AG04450 (cell line): Measurements from ENCODE around the gene LCN15. TPM values are rescaled to one million over a fixed set of nuclear protein-coding genes. Genes with fewer than 3 reads are reported as not detected.

ENCODE experiments used
- CTCF ChIA-PET: fragments of 300-600, 350-600 bp; formaldehyde crosslinking; extraction: SDS; loops from one replicate; lab custom pipeline; 2022; ENCODE audit warnings: antibody characterized with exemption, inconsistent platforms; lab: Charles Lee
- POLR2A ChIA-PET: fragments of 350-600 bp; formaldehyde crosslinking; extraction: SDS; loops from one replicate; lab custom pipeline; 2021; ENCODE audit warnings: antibody characterized with exemption, inconsistent platforms; lab: Yijun Ruan, JAX
- DNase-seq: peaks from one replicate; pipeline ENCODE4 v3.0.0-alpha.2; 2011; ENCODE audit warnings: low read depth, low spot score
- H3K27ac ChIP-seq: one replicate; pipeline ENCODE4 v1.5.1; 2012; ENCODE audit warnings: low read depth, low read length, control low read depth
- H3K27me3 ChIP-seq: one replicate; pipeline ENCODE4 v1.6.0; 2012; ENCODE audit warnings: low read length; ENCODE audit not compliant: control insufficient read depth, insufficient read depth
- H3K4me3 ChIP-seq: 2 replicates; pipeline ENCODE4 v1.5.1; 2011; ENCODE audit warnings: mild to moderate bottlenecking, low read depth, low read length, control low read depth
- H3K9me3 ChIP-seq: 2 replicates; pipeline ENCODE4 v1.5.1; 2012; ENCODE audit warnings: low read length; ENCODE audit not compliant: control insufficient read depth, insufficient read depth
- polyA plus RNA-seq: library from polyadenylated mRNA; depleted of rRNA; stranded (reverse); fragments of >200 nt; gene quantifications from 2 replicates; pipeline ENCODE4 v1.2.3, GENCODE V29; 2011
- TF ChIP-seq, protein P1 (sequence below): IDR thresholded peaks from 2 replicates; pipeline ENCODE4 v1.5.1; 2011; ENCODE audit warnings: low read depth, low read length, control low read depth, inconsistent platforms

LCN15 gene
- polyA plus RNA-seq, 1 experiment, result not detected

DNA sequence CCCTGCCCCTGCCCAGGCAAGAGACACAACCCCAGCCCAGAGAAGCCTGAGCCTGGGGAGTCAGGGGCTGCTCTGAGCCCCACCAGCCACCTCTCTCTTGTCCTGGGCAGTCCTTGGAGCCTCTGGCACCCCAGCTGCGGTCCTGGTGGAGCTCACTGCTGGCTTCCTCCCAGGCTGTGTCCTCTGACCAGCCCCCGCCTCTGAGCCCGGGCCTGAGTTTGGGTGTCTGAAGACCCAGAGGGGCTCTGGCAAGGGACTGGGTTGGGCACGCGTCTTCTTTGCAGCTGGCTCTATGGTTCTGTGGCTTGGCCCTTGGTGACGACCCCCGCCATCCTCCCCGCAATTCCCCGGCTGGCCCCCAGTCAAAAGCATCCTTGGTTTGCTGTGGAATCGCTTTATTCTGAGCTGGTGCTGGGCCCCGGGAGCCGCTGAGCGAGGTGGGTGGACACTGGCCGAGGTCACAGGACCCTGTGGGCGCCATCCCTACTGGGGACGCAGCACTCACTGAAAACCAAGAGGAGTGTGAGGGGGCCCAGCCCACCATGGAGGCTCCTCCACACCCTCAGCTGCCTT lies 20.6 kb downstream of the LCN15 start:
- CTCF ChIA-PET, result interaction anchor here (0.6 kb wide), 1 partner anchor 286 kb away, joined by 3 read pairs; no protein-coding TSS in a partner anchor

DNA sequence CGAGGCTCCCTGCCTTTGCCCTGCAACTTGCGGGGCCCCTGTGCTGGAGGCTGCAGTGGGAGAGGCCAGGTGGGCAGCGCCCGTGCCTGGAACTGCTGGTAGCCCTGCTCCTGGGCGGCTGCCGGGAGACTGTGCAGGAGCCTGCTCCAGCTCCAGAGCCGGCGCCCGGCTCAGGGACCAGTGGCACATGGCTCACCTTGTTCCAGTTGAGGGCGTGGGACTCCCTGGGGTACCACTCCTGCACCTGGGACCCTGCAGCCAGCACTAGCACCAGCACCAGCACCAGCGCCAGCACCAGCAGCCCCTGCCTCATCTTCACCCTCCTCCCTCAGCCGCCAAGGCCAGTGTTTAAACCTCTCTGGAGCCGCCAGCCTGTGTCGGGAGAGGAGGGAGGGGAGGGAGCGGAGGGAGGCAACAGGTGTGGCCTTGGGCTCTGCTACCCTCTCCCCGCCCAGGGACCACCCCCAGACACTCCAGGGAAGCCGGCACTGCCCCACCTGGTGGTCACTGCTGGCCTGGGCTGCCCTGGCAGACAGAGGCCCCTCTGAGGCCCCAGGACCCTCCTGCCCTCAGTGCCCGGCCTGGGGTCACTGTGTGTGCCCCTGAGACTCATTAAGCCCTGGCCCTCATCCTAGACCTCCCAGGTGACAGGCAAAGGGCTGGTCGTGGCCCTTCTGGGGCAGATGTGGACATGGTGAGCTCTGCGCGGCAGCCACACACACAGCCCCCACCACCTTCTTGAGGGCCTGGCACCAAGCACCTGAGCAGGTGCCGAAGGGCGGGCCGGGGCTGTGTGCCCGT lies 21.5 kb downstream of the LCN15 start, which contains the start of gene LCN10:
TSS of gene LCN10 (minus strand) at position 350 of the 801 bp plus-strand sequence. CDS start at position 313, 37 bp downstream.
- ChIA-PET CTCF (interaction anchor here (0.6 kb wide), 1 partner anchor 285 kb away, joined by 3 read pairs; no protein-coding TSS in a partner anchor), POLR2A (no interaction called here)
- peaks cover 57% of the 10 kb centered on the region for H3K27me3 ChIP-seq
- DNase-seq, result no peak
- peaks cover 10% of the 10 kb centered on the region; the same call in 1 of the 2 replicates for H3K9me3 ChIP-seq
- TF ChIP-seq, protein P1, sequence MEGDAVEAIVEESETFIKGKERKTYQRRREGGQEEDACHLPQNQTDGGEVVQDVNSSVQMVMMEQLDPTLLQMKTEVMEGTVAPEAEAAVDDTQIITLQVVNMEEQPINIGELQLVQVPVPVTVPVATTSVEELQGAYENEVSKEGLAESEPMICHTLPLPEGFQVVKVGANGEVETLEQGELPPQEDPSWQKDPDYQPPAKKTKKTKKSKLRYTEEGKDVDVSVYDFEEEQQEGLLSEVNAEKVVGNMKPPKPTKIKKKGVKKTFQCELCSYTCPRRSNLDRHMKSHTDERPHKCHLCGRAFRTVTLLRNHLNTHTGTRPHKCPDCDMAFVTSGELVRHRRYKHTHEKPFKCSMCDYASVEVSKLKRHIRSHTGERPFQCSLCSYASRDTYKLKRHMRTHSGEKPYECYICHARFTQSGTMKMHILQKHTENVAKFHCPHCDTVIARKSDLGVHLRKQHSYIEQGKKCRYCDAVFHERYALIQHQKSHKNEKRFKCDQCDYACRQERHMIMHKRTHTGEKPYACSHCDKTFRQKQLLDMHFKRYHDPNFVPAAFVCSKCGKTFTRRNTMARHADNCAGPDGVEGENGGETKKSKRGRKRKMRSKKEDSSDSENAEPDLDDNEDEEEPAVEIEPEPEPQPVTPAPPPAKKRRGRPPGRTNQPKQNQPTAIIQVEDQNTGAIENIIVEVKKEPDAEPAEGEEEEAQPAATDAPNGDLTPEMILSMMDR, result peak; percentile 45
- no peak within 1 kb of the TSS for H3K4me3 ChIP-seq
- H3K27ac ChIP-seq, result no peak within 1 kb of the TSS

More for the DNA sequence above, 20.6 kb downstream of the LCN15 start:
- no peak for DNase-seq
- Histone ChIP-seq H3K4me3 (no peak overlapping the region), H3K27me3 (peaks cover 55% of the 10 kb centered on the region), H3K9me3 (peaks cover 6% of the 10 kb centered on the region; the same call in 1 of the 2 replicates), H3K27ac (no peak overlapping the region)
- POLR2A ChIA-PET, result no interaction called here
- TF ChIP-seq, protein P1, result no peak

DNA sequence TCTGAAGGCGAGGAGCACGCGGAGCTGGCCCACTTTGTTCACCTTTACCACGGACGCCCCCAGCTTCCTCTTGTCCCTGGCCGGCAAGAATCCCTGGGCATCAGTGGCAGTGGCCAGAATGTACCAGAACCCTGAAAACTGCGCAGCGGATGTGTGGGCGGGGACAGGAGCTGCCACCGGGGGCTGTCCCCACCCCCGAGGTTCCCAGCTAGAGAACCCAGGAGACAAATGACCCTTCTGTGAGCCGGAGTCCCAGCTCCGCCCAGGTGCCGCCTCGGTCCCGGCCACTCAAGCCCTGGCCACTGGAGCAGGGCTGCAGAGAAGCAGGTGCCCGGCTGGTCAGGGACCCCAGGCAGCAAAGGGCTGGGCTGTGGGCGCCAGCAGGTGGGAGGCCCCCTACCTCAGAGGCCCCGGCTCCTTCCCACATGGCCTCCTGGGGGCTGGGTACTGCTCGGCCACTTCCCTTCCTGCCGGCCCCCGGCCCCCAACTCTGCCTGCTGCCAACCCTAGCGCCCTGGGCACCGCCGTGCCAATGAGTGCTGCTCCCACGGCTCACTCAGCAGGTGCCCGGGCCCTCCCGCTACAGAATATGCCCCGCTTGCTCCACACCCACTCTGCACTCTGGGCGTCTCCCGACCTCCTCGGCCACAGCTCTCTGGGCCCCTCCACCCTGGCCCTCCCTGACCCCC lies 22.3 kb downstream of the LCN15 start:
- DNase-seq, result no peak
- peaks cover 10% of the 10 kb centered on the region; the same call in 1 of the 2 replicates for H3K9me3 ChIP-seq
- TF ChIP-seq, protein P1, result no peak
- POLR2A ChIA-PET, result interaction anchor here (1.7 kb wide), 1 partner anchor 14 kb away, joined by 10 read pairs; no protein-coding TSS in a partner anchor
- H3K27ac ChIP-seq, result no peak overlapping the region
- CTCF ChIA-PET, result interaction anchor here (1.0 kb wide), 1 partner anchor 13 kb away, joined by 3 read pairs; no protein-coding TSS in a partner anchor
- peaks cover 57% of the 10 kb centered on the region for H3K27me3 ChIP-seq
- H3K4me3 ChIP-seq, result no peak overlapping the region

DNA sequence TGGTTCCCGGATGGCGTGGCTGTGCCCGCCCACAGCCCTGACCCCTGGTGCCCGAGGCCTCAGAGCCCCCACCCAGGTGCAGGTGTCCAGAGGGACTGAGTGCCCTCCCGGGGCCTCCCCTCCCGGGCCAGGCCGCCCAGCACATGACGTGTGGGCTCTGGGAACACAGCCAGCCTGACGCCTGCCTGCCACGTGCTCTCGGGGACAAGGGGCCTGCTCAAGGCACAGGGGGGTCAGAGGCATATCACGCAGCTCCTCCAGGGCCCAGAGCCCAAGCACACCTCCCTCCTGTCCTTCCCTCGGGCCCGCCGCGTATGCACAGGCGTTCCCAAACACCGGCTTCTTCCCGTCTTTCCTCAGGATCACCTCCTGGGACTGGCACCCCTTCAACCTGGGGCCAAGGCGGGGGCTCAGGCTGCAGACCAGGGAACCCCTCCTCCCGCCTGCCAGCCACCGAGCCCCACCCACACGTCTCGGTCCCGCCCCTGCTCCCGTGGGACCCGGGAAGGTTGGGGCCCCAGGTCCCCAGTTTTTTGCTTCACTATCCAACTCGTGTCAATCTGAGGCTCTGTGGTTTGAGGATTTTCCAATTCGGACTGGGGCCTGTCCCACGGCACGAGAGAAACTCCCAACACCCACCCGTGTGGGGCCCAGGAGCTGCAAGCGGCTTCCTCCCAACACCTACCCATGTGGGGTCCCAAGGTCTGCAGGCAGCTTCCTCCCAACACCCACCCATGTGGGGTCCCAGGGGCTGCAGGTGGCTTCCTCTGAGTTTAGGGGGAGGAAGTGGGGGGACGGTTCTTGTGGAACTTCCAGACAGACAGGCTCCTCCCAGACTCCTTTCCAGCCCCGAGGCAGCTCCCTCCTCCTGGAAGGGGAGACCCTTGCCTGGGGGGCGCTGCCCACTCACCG lies 23.1 kb downstream of the LCN15 start:
- no peak overlapping the region for H3K27ac ChIP-seq
- ChIA-PET CTCF (interaction anchor here (1.0 kb wide), 1 partner anchor 13 kb away, joined by 3 read pairs; no protein-coding TSS in a partner anchor), POLR2A (interaction anchor here (1.7 kb wide), 1 partner anchor 13 kb away, joined by 10 read pairs; no protein-coding TSS in a partner anchor)
- peaks cover 10% of the 10 kb centered on the region; the same call in 1 of the 2 replicates for H3K9me3 ChIP-seq
- H3K27me3 ChIP-seq, result peaks cover 53% of the 10 kb centered on the region
- no peak for DNase-seq
- no peak overlapping the region for H3K4me3 ChIP-seq
- TF ChIP-seq, protein P1, result no peak
